ENCODE data around the gene PSENEN.

PSENEN gene

DNA sequence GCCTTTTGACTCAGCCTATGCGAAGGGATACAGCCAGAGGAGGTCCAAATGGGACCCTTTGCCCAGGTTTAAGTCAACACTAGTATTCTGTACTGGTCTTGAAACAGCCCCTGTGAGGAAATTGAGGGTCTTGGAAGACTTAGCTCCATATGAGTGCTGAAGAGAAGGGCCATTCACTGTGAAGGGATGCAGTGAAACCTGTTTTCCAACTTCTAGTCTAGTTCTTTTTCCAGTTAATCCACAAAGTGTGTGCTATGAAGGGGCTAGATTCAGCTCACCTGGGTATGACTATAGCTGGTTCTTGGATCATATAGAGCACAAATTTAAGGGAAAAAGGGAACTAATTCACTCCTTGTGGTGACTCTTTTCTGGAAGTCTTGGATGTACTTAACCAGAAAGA lies 37.1 kb upstream of the PSENEN start:
- H4K20me1 ChIP-seq (ENCODE audit: insufficient read depth, low read length, poor library complexity, severe bottlenecking): no peaks in the 10 kb centered on the region
- H3K4me1 ChIP-seq (ENCODE audit: insufficient read depth, low read length, poor library complexity, severe bottlenecking): no peaks in the 10 kb centered on the region
- H2AFZ ChIP-seq (ENCODE audit: low read length): no peak overlapping the region
- H3K79me2 ChIP-seq (ENCODE audit: insufficient read depth, low read length): no peaks in the 10 kb centered on the region
- H3K9ac ChIP-seq (ENCODE audit: low read depth, low read length, poor library complexity, severe bottlenecking): no peak overlapping the region
- H3K27me3 ChIP-seq (ENCODE audit: insufficient read depth, low read length, poor library complexity, severe bottlenecking): no peaks in the 10 kb centered on the region
- no peaks in the 10 kb centered on the region for H3F3A ChIP-seq (ENCODE audit: low read depth)
- no peaks in the 10 kb centered on the region for H3K9me3 ChIP-seq (ENCODE audit: insufficient read depth, low read depth, low read length)
- no peak overlapping the region for H3K4me3 ChIP-seq (ENCODE audit: low read length, poor library complexity, severe bottlenecking)
- no peak for TF ChIP-seq EZH2phosphoT487 (IDR thresholded peaks at IDR 0.05; ENCODE audit: borderline replicate concordance)
- TF ChIP-seq, protein P1, sequence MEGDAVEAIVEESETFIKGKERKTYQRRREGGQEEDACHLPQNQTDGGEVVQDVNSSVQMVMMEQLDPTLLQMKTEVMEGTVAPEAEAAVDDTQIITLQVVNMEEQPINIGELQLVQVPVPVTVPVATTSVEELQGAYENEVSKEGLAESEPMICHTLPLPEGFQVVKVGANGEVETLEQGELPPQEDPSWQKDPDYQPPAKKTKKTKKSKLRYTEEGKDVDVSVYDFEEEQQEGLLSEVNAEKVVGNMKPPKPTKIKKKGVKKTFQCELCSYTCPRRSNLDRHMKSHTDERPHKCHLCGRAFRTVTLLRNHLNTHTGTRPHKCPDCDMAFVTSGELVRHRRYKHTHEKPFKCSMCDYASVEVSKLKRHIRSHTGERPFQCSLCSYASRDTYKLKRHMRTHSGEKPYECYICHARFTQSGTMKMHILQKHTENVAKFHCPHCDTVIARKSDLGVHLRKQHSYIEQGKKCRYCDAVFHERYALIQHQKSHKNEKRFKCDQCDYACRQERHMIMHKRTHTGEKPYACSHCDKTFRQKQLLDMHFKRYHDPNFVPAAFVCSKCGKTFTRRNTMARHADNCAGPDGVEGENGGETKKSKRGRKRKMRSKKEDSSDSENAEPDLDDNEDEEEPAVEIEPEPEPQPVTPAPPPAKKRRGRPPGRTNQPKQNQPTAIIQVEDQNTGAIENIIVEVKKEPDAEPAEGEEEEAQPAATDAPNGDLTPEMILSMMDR (conservative IDR thresholded peaks at IDR 0.05; ENCODE audit: low read length): no peak
- no peaks in the 10 kb centered on the region for H3K9me2 ChIP-seq (replicated peaks; ENCODE audit: low read depth, low read length)
- no peak overlapping the region for H3K4me2 ChIP-seq (ENCODE audit: low read depth, low read length, poor library complexity, severe bottlenecking)
- no peaks in the 10 kb centered on the region for H3K36me3 ChIP-seq (ENCODE audit: insufficient read depth, low read length)

DNA sequence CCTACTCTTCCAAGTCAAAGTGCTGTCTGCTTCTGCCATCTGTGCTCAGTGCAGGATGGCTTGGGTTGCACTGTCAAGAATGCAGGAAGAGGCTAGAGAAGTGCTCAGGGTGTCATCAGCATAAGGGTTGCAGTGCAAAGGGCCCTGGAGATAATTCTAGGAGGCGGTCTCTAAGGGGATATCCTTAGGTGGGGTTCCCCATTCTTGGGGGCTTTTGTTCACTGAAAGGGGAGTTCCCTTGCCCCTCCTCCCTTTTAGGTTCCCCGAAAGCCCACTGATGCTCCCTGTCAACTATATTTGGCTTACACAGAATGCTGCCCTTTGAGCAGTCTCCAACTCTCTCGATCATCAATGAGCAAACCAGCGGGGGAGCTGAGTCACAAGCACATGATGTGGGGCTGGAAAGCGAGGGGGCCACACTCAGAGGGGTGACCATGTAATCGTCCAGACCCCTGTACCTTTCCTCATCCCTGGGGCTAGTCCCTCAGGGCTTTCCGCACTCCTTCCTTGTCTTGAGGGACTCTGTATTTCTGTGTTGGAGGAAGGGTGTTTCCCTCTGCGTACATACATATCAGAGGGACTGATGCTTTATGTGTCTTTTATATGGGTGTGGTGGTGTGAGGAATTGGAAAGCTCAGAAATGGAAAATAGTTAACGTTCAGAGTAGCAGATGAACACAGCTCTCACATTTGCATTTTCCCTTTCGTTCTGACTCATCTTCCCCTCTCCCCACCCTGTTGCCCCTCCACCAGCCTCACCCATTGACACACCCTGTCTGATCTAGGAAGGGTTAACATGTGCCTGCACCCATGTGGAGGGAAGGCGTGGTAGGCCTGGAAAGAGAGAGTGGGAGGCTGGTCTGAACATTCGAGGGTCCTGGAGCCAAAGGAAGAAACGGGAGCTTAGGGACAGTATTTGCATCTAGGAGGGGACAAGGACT lies 34.4 kb upstream of the PSENEN start:
- Histone ChIP-seq H3F3A (ENCODE audit: low read depth) (no peaks in the 10 kb centered on the region), H3K4me1 (ENCODE audit: insufficient read depth, low read length, poor library complexity, severe bottlenecking) (peaks cover 10% of the 10 kb centered on the region), H3K79me2 (ENCODE audit: insufficient read depth, low read length) (peaks cover 8% of the 10 kb centered on the region), H3K9me3 (ENCODE audit: insufficient read depth, low read depth, low read length) (no peaks in the 10 kb centered on the region), H3K36me3 (ENCODE audit: insufficient read depth, low read length) (no peaks in the 10 kb centered on the region), H3K4me2 (ENCODE audit: low read depth, low read length, poor library complexity, severe bottlenecking) (no peak overlapping the region), H4K20me1 (ENCODE audit: insufficient read depth, low read length, poor library complexity, severe bottlenecking) (no peaks in the 10 kb centered on the region), H2AFZ (ENCODE audit: low read length) (no peak overlapping the region), H3K27me3 (ENCODE audit: insufficient read depth, low read length, poor library complexity, severe bottlenecking) (no peaks in the 10 kb centered on the region), H3K4me3 (ENCODE audit: low read length, poor library complexity, severe bottlenecking) (no peak overlapping the region), H3K9ac (ENCODE audit: low read depth, low read length, poor library complexity, severe bottlenecking) (no peak overlapping the region), H3K9me2 (replicated peaks; ENCODE audit: low read depth, low read length) (no peaks in the 10 kb centered on the region)
- no peak for TF ChIP-seq EZH2phosphoT487 (IDR thresholded peaks at IDR 0.05; ENCODE audit: borderline replicate concordance)
- TF ChIP-seq, protein P1 (conservative IDR thresholded peaks at IDR 0.05; ENCODE audit: low read length): no peak

DNA sequence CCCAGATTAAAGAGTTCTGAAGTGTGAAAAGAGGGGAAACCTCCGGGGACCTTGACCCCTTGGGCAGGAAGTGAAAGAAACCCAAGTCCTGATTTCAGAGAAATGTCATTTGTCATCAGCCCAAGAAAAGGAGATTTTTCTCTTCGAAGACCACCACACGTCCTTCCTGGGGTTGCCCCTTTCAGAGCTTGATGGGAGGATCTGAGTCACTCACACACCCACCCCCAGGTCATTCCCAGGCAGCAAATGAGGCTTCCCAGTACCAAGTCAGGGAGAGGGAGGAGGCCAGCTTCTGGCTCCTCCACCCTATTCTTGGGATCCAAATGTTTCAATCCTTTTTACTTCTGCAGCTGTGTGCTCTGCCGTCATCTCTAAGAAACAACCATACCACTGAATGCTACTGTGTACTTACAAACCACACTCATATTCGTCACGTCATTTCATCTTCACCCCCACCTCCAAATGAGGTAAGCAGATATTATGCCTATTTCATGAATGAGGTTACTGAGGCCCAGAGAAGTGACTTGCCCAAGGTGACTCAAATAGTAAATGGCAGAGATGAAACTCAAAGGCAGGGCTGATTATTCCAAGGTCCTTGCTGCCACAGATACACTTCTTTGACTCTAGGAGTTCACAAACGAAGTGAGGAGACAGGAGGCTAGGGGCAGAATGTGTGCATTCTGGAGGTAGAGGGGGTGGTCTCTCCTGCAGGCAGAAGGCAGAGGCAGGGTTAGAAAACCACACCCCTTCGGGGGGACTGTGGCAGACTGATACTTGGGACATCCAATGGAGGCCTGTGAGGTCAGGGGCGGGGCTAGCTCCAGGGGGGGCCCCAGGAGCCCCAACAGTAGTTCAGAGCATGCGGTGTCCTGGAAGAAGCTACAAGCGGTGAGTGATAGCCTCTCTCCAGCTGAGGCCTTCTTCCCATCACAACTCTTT lies 32.6 kb upstream of the PSENEN start:
- H3K79me2 ChIP-seq (ENCODE audit: insufficient read depth, low read length): peaks cover 8% of the 10 kb centered on the region
- TF ChIP-seq, protein P1 (conservative IDR thresholded peaks at IDR 0.05; ENCODE audit: low read length): no peak
- no peak for TF ChIP-seq EZH2phosphoT487 (IDR thresholded peaks at IDR 0.05; ENCODE audit: borderline replicate concordance)
- no peaks in the 10 kb centered on the region for H3F3A ChIP-seq (ENCODE audit: low read depth)
- H3K4me1 ChIP-seq (ENCODE audit: insufficient read depth, low read length, poor library complexity, severe bottlenecking): peaks cover 14% of the 10 kb centered on the region
- H3K9me2 ChIP-seq (replicated peaks; ENCODE audit: low read depth, low read length): no peaks in the 10 kb centered on the region
- H3K9ac ChIP-seq (ENCODE audit: low read depth, low read length, poor library complexity, severe bottlenecking): no peak overlapping the region
- no peaks in the 10 kb centered on the region for H4K20me1 ChIP-seq (ENCODE audit: insufficient read depth, low read length, poor library complexity, severe bottlenecking)
- H3K4me2 ChIP-seq (ENCODE audit: low read depth, low read length, poor library complexity, severe bottlenecking): no peak overlapping the region
- H3K4me3 ChIP-seq (ENCODE audit: low read length, poor library complexity, severe bottlenecking): no peak overlapping the region
- H3K27me3 ChIP-seq (ENCODE audit: insufficient read depth, low read length, poor library complexity, severe bottlenecking): no peaks in the 10 kb centered on the region
- H2AFZ ChIP-seq (ENCODE audit: low read length): no peak overlapping the region
- no peaks in the 10 kb centered on the region for H3K36me3 ChIP-seq (ENCODE audit: insufficient read depth, low read length)
- H3K9me3 ChIP-seq (ENCODE audit: insufficient read depth, low read depth, low read length): no peaks in the 10 kb centered on the region

Measured in Loucy (cell line).